HG03066 (cell line): ENCODE results near the gene FAM131A.
"Not testable (repeated sequence)": the region's sequence is repeated elsewhere in the genome, so short reads cannot be mapped to it uniquely, and the experiment has no call there.

Experiments
- ATAC-seq: cut with Tn5 transposase; IDR thresholded peaks from one replicate; pipeline ENCODE4 v1.9.1; 2021; ENCODE audit warnings: low read depth; ENCODE audit not compliant: unreplicated experiment

FAM131A gene

DNA sequence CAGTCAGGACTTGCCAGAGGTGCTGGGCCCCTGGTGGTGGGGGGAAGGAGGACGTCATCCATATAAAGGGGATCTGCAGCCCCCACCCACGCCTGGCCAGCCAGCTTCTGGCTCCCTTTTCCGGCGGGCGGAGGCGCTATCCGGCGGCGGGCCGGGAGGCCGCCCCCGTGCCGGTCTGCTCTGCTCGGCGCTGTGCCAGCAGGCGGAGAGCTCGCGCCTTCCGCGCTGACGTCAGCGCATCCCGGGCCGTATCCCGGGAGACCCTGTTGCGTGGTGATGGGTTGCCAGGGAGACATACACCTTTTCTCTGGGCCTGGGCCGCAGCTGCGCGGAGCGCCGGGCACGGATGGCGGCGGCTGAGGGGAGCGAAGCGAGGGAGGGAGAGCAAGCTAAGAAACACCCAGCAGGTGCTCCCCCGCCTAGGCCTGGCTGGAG is 1.1 kb downstream of the FAM131A start:
- no peak for ATAC-seq

DNA sequence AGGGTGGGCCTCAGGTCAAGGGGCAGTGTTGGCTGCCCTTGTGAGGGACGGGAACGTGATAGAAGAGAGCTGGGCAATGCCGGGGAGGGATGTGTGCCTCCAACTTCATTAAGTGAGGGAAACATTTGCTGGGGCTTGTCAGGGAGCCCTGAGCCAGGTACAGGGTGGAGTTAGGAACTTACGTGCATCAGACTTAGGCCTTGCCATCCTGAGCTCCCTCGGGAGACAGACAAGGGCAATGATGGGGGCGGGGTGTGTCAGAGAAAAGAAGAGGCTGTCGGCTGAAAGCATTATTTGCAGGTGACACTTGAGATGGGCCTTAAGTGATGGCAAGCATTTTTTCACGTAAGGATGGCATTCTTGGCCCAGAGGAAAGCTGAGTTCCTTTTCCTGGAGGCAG is 1.6 kb downstream of the FAM131A start:
- ATAC-seq, result no peak

GRCh38 chr3:184339451-184340135 is 2.2 kb downstream of the FAM131A start:
- not testable (repeated sequence) for ATAC-seq

- ATAC-seq, result no peak
Measured at GRCh38 chr3:184341925-184342324, 4.5 kb downstream of the FAM131A start.

GRCh38 chr3:184343200-184343876 is 5.9 kb downstream of the FAM131A start:
- no peak for ATAC-seq

GRCh38 chr3:184344579-184345316 is 7.3 kb downstream of the FAM131A start:
- no peak for ATAC-seq

- no peak for ATAC-seq
Measured at GRCh38 chr3:184345317-184346144, 8.1 kb downstream of the FAM131A start.

- ATAC-seq, result no peak
Measured at GRCh38 chr3:184346480-184347190, 9.2 kb downstream of the FAM131A start.

- no peak for ATAC-seq
Measured at GRCh38 chr3:184347321-184348056, 10.1 kb downstream of the FAM131A start.

GRCh38 chr3:184348057-184348382 is 10.6 kb downstream of the FAM131A start:
- ATAC-seq, result no peak

- no peak for ATAC-seq
Measured at GRCh38 chr3:184349563-184350470, 12.4 kb downstream of the FAM131A start.

- no peak for ATAC-seq
Measured at GRCh38 chr3:184350618-184351017, 13.2 kb downstream of the FAM131A start.

- ATAC-seq, result no peak
Measured at GRCh38 chr3:184351511-184352148, 14.2 kb downstream of the FAM131A start.

DNA sequence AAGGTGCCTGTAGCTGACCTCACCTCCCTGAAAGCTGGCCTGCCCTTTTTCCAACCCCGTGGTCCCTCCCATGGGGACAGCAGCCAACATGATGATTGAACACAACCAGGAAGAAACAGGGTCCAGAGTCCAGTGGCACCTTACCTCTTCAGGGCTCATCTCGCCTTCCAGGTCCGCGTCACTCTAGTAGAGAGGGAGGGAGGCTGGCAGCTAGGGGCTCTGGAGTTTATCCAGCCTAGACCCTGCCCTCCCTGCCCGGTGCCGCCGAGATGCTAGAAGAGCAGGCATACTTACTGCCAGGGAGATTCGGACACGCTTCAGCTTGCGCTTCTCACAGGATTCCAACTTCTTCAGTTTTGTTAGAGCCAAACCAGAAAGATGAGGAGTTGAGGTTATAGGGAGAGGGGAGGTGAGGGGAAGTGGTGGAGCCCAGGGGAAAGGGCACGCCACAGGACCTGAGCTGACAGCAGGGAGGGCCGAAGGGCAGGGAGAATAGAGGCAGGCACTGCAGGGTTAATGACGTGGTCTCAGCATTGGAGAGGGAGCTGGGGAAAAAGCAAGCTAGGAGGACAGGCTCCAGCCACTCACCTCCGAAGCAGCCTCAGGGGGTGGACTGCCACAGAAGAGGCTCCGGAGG is 14.9 kb downstream of the FAM131A start:
- ATAC-seq, result no peak

GRCh38 chr3:184352897-184353545 is 15.6 kb downstream of the FAM131A start:
- no peak for ATAC-seq

DNA sequence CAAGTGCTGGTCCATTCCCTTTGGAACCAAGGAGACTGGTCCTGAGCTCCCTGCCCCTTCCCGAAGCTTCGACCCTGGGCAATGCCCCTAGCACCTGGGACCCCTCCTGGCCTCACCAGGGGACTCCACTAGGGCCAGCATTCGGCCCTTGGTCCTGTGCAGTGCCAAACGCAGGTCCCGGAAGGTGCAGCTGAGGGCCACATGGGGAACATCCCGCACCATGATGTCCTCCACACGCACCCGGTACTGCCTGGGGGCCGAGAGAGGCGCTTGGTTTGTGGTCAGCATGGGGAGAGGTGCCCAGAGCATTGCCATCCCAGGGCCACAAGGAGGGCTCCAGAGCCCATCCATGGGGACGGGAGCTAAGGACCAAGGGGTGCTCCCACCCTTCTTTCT is 16.1 kb downstream of the FAM131A start:
- no peak for ATAC-seq

DNA sequence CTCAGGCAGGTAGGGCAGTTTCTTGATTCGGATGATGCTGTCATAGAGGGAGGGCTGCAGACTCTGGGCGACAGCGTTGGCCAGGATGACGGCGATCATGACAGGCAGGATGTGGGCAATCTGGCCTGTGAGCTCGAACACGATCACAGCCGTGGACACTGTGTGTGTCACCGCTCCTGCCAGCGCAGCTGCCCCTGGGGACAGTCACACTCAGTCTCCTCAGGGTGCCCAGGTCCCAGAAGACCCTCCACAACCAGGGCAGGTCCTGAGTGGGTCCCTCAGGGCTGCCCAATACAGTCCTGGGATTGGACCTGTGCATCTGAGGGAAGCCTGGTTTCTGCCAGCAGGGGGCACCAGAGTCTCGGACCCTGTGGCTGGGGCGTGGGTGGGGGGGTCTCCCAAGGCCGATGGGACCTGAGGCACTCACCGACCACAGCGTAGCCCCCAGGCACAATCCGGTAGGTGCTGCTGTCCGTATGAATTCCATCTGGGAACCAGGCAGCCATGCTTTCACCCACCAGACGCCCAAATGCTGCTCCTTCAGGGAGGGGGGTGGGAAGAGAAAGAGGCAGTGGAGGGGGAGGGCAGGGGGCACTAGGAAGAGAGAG is 16.8 kb downstream of the FAM131A start:
- ATAC-seq, result no peak
